GM12878 (cell line): ENCODE results near the gene CLASP2. TPM values are rescaled to one million over a fixed set of nuclear protein-coding genes. Genes with fewer than 3 reads are reported as not detected.

Experiments used
- ATAC-seq: fragments of 200-7000 bp; cut with Tn5 transposase; 3 replicates; pipeline ENCODE4 v1.9.1; 2020; ENCODE audit warnings: mild to moderate bottlenecking, moderate library complexity
- BruUV-seq: library from RNA; stranded (reverse); fragments of 400-500 nt; replicated peaks from 2 replicates; lab custom pipeline; 2021; lab: Mats Ljungman, UMichigan
- CTCF ChIA-PET: fragments of 300-600 bp; sonication (Branson Sonifier 250); formaldehyde crosslinking; extraction: SDS; loops from one replicate; lab custom pipeline; 2021; ENCODE audit warnings: inconsistent platforms; lab: Yijun Ruan, JAX
- POLR2A ChIA-PET: fragments of 350-600 bp; formaldehyde crosslinking; extraction: SDS; loops from one replicate; lab custom pipeline; 2021; ENCODE audit warnings: inconsistent platforms; lab: Charles Lee
- RAD21 ChIA-PET: fragments of 300-600 bp; sonication (Branson Sonifier 250); formaldehyde crosslinking; loops from one replicate; lab custom pipeline; 2023; ENCODE audit warnings: antibody characterized with exemption; ENCODE audit not compliant: unreplicated experiment; lab: Charles Lee
- SMC1A ChIA-PET: fragments of 300-600 bp; sonication (Branson Sonifier 250); formaldehyde crosslinking; loops from one replicate; lab custom pipeline; 2023; ENCODE audit not compliant: unreplicated experiment, uncharacterized antibody; lab: Charles Lee
- DNase-seq: peaks from one replicate; pipeline ENCODE4 v3.0.0-alpha.2; 2011; ENCODE audit warnings: low read depth, low spot score
- FAIRE-seq: peaks from 3 replicates; lab custom pipeline; 2011; peaks lifted over from hg19 to GRCh38; lab: Jason Lieb, UNC
- H2AFZ ChIP-seq: 2 replicates; pipeline ENCODE4 v1.6.0; 2011; ENCODE audit warnings: low read depth, low read length, control low read depth; ENCODE audit not compliant: control insufficient read depth
- H3K27ac ChIP-seq: 2 replicates; pipeline ENCODE4 v1.5.1; 2011; ENCODE audit warnings: control low read depth; ENCODE audit not compliant: control insufficient read depth, insufficient read depth
- H3K27me3 ChIP-seq, 2 experiments: replicated peaks in 1 of 2; 2 replicates each; pipeline versions ENCODE4 v1.6.0 to v1.6.1; 2011; ENCODE audit warnings: low read length in 1 of 2; ENCODE audit not compliant: control insufficient read depth in 2 of 2, insufficient read depth in 2 of 2
- H3K36me3 ChIP-seq, 2 experiments: 2 replicates each; pipeline ENCODE4 v1.5.1; 2011; ENCODE audit warnings: low read length in 1 of 2; ENCODE audit not compliant: control insufficient read depth in 2 of 2, insufficient read depth in 2 of 2
- H3K4me1 ChIP-seq: 2 replicates; pipeline ENCODE4 v1.6.1; 2011; ENCODE audit warnings: mild to moderate bottlenecking, low read length, moderate library complexity, mixed read lengths; ENCODE audit not compliant: control insufficient read depth, insufficient read depth
- H3K4me2 ChIP-seq: 2 replicates; pipeline ENCODE4 v1.6.0; 2011; ENCODE audit warnings: control low read depth; ENCODE audit not compliant: control insufficient read depth, insufficient read depth
- H3K4me3 ChIP-seq: fragments of 200-600 bp; sonication (generic); 2 replicates; pipeline ENCODE4 v1.5.1; 2016
- H3K79me2 ChIP-seq: 2 replicates; pipeline ENCODE4 v1.6.0; 2011; ENCODE audit warnings: low read length; ENCODE audit not compliant: control insufficient read depth, insufficient read depth
- H3K9ac ChIP-seq: 2 replicates; pipeline ENCODE4 v1.8.0; 2011; ENCODE audit warnings: low read length, control low read depth, mixed read lengths; ENCODE audit not compliant: control insufficient read depth, insufficient read depth
- H3K9me3 ChIP-seq: replicated peaks from 3 replicates; pipeline ENCODE4 v1.5.1; 2011; ENCODE audit warnings: mild to moderate bottlenecking, low read length; ENCODE audit not compliant: control insufficient read depth, insufficient read depth
- H4K20me1 ChIP-seq: 2 replicates; pipeline ENCODE4 v1.6.0; 2011; ENCODE audit not compliant: control insufficient read depth, insufficient read depth
- ATF3 ChIP-seq: IDR thresholded peaks from 2 replicates; pipeline ENCODE4 v1.6.1; 2011; ENCODE audit warnings: low read depth, mild to moderate bottlenecking, low read length, moderate library complexity, borderline replicate concordance; ENCODE audit errors: extremely low read depth
- E2F4 ChIP-seq: IDR thresholded peaks from 2 replicates; pipeline ENCODE4 v1.6.1; 2012; ENCODE audit warnings: low read depth, low read length, improper control_type of control experiment
- HDAC6 ChIP-seq: fragments of 200-600 bp; sonication (generic); IDR thresholded peaks from one replicate; pipeline ENCODE4 v1.8.0; 2017; ENCODE audit warnings: antibody characterized with exemption; ENCODE audit not compliant: unreplicated experiment
- NFIC ChIP-seq: IDR thresholded peaks from 2 replicates; pipeline ENCODE4 v1.6.1; 2012; ENCODE audit warnings: low read depth, mild to moderate bottlenecking, inconsistent platforms, low read length, moderate library complexity
- NFYA ChIP-seq: IDR thresholded peaks from 2 replicates; pipeline ENCODE4 v1.6.1; 2011; ENCODE audit warnings: low read depth, mild to moderate bottlenecking, low read length, improper control_type of control experiment, borderline replicate concordance
- WRNIP1 ChIP-seq: IDR thresholded peaks from 2 replicates; pipeline ENCODE4 v1.6.1; 2011; ENCODE audit warnings: low read depth, low read length, improper control_type of control experiment, borderline replicate concordance
- ZNF274 ChIP-seq: IDR thresholded peaks from one replicate; pipeline ENCODE4 v1.8.0; 2011; ENCODE audit not compliant: insufficient read length, insufficient read depth
- ZNF622 ChIP-seq: fragments of 450-650 bp; IDR thresholded peaks from 2 replicates; pipeline ENCODE4 v1.6.1; 2017; ENCODE audit warnings: mild to moderate bottlenecking, inconsistent platforms
- WGBS: methylation state at CpG from one replicate; pipeline ENCODE4 v1.1.6; 2016; ENCODE audit warnings: low lambda C conversion rate; ENCODE audit not compliant: insufficient replicate concordance, insufficient coverage; ENCODE audit errors: missing lambda C conversion rate; 5-methylcytosine and 5-hydroxymethylcytosine counted together
- in situ Hi-C: fragments of 300-500 bp; cut with MboI; formaldehyde crosslinking; loops from 9 replicates; pipeline ENCODE4 v1.14.3; 2018; ENCODE audit warnings: mixed read lengths
- intact Hi-C: fragments of 100-400 bp; cut with micrococcal nuclease; formaldehyde crosslinking; loops from one replicate; pipeline ENCODE4 v1.14.2; 2022; ENCODE audit not compliant: unreplicated experiment
- polyA plus RNA-seq, 11 experiments: library from polyadenylated mRNA; depleted of rRNA in 4 of 11; unstranded in 6 of 11; stranded (reverse) in 5 of 11; fragments of >200 nt; fragmentation: Nextera tagmentation in 4 of 11; fragmentation: Illumina TruSeq in 1 of 11; extraction: Ambion mirVana in 4 of 11; extraction: Trizol in 1 of 11; gene quantifications; 1 replicate in 1 of 11; 2 replicates in 10 of 11; pipeline versions ENCODE4 v1.2.1 to v1.2.3, GENCODE V29; 2011 to 2016; ENCODE audit warnings: inconsistent platforms in 2 of 11, missing spikeins in 2 of 11, low read depth in 1 of 11
- total RNA-seq, 4 experiments: library from RNA; depleted of rRNA in 3 of 4; stranded (reverse); fragments of >200 nt in 3 of 4; fragmentation: Illumina TruSeq in 1 of 4; extraction: Trizol in 1 of 4; gene quantifications; 2 replicates each; pipeline versions ENCODE4 v1.2.1 to v1.2.3, GENCODE V29; 2013 to 2021

CLASP2 gene
- total and polyA plus RNA-seq, 10 of the 15 experiments (the other 5 are each of a cell fraction or from before 2014, with no cell fraction given): 4.0 to 38.3 (median 26.8) TPM

GRCh38 chr3:33650495-33650894 lies 67.6 kb downstream of the CLASP2 start:
- Histone ChIP-seq H4K20me1 (no peaks in the 10 kb centered on the region; the same call in 1 of the 2 replicates), H3K27ac (no peak overlapping the region), H3K4me2 (no peak overlapping the region), H3K4me1 (no peaks in the 10 kb centered on the region), H3K9ac (no peak overlapping the region), H2AFZ (no peak overlapping the region), H3K9me3 (no peaks in the 10 kb centered on the region), H3K4me3 (no peak overlapping the region), H3K27me3 (no peaks in the 10 kb centered on the region), H3K36me3 (no peaks in the 10 kb centered on the region), H3K79me2 (no peaks in the 10 kb centered on the region; the same call in 1 of the 2 replicates)
- ATAC-seq (no peak), FAIRE-seq (no peak), DNase-seq (no peak)
- intact Hi-C loops: no loop called here
- in situ Hi-C loops: no loop called here
- RAD21 ChIA-PET: no interaction called here
- SMC1A ChIA-PET: interaction anchor here (1.4 kb wide), 1 partner anchor 8 kb away, joined by 3 read pairs; no protein-coding TSS in a partner anchor
- CTCF ChIA-PET: no interaction called here
- POLR2A ChIA-PET: no interaction called here
- WGBS: 100% methylated on average over 1 of the region's 1 CpG
- no peak for TF ChIP-seq WRNIP1
- TF ChIP-seq E2F4: no peak
- TF ChIP-seq ZNF274: no peak
- no peak for TF ChIP-seq NFYA
- no peak for TF ChIP-seq NFIC
- no peak for TF ChIP-seq ZNF622
- no peak for TF ChIP-seq ATF3
- no peak for TF ChIP-seq HDAC6
- BruUV-seq: no TSS peak
